HG03060 (cell line): ENCODE results near the gene OR4K2.
"Not testable (repeated sequence)": the region's sequence is repeated elsewhere in the genome, so short reads cannot be mapped to it uniquely, and the experiment has no call there.

Experiments used
- ATAC-seq: cut with Tn5 transposase; IDR thresholded peaks from one replicate; pipeline ENCODE4 v1.9.1; 2021; ENCODE audit warnings: low read depth, moderate number of reproducible peaks; ENCODE audit not compliant: unreplicated experiment

Gene OR4K2

GRCh38 chr14:19874842-19875241, at the start of gene OR4K2:
Gene OR4K2 (plus strand): TSS chr14:19875142. CDS start chr14:19876268, 1,126 bp downstream.
- no peak for ATAC-seq

DNA sequence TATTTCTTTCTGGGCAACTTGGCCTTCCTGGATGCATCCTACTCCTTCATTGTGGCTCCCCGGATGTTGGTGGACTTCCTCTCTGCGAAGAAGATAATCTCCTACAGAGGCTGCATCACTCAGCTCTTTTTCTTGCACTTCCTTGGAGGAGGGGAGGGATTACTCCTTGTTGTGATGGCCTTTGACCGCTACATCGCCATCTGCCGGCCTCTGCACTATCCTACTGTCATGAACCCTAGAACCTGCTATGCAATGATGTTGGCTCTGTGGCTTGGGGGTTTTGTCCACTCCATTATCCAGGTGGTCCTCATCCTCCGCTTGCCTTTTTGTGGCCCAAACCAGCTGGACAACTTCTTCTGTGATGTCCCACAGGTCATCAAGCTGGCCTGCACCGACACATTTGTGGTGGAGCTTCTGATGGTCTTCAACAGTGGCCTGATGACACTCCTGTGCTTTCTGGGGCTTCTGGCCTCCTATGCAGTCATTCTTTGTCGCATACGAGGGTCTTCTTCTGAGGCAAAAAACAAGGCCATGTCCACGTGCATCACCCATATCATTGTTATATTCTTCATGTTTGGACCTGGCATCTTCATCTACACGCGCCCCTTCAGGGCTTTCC, 47.2 kb upstream of the OR4K2 start:
- not testable (repeated sequence) for ATAC-seq

GRCh38 chr14:19828314-19828713, 46.6 kb upstream of the OR4K2 start:
- no peak for ATAC-seq

DNA sequence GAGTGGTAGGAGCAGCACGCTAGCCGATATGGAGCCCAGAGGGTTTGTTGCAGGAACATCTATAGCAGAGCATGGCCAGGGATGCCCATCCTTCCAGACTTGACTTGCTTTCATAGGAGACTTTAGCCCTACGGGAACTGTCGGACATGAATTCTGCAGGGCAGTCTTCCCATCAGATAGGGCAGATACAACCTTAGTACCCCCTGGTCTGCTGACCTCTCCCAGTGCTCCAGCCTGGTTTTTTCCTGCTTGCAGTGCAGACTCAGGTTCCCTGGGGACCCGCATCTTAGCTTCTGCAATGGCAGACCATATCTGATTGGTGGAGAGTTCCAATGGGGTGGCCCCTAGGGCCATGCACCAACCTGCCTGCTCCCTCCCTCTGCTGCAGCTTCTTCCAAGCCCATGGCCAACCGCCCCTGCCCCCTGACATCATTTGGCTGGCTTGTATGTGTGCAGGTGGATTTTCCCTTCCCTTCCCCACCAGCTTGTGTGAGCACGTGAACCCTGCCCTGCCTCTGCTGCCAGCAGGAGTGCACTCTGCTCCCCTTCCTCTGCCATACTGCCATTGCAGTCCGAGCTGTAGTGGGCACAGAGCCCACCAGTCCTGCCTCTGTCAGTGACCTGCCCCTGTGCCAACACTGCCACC, 40.6 kb upstream of the OR4K2 start:
- not testable (repeated sequence) for ATAC-seq

- ATAC-seq = no peak
Observed at GRCh38 chr14:19838433-19838832, 36.5 kb upstream of the OR4K2 start.

DNA sequence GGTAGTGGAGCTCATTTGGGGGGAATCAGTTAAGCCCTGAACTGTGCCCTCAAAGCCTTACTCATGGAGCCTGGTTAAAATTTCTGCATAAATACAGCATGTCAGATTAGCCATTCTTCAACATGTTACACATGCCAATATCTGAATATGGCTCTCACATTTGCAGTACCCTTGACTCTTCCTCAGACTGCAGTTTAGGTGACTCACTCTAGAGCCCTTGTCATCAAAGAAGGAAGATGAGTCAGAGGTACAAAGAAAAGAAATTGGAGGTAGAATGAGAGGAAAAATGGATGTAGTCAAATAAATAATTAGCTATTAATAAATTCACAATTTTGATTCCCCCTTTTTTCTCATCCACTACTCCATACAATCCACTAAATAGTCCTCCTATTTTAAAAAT, 23.6 kb upstream of the OR4K2 start:
- ATAC-seq = no peak

- not testable (repeated sequence) for ATAC-seq
Observed at GRCh38 chr14:19866061-19866669, 8.8 kb upstream of the OR4K2 start.

- ATAC-seq = no peak
Observed at GRCh38 chr14:19873178-19873577, 1.8 kb upstream of the OR4K2 start.

- ATAC-seq = no peak
Observed at GRCh38 chr14:19878029-19878642, 3.2 kb downstream of the OR4K2 start.

DNA sequence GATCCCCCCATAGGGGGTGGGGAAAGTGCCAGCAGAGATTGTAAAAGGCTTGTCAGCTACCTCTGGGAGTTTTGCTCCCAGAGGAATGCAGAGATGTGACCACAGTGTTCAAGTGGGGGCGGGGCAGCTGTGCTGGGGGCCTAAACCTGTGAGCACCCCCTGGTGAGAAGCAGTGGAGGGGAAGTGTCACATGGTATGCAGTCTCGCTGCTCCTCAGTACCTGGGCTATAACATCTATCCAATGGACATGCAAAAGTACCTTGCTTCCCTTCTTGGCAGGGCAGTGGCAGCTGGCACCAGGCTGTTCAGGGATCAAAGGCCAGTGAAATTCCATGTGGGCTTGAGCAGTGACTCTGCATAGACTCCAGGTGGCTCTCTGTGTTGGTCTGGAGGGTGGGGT, 20.3 kb downstream of the OR4K2 start:
- no peak for ATAC-seq

GRCh38 chr14:19900999-19901398, 26.1 kb downstream of the OR4K2 start:
- ATAC-seq = no peak

DNA sequence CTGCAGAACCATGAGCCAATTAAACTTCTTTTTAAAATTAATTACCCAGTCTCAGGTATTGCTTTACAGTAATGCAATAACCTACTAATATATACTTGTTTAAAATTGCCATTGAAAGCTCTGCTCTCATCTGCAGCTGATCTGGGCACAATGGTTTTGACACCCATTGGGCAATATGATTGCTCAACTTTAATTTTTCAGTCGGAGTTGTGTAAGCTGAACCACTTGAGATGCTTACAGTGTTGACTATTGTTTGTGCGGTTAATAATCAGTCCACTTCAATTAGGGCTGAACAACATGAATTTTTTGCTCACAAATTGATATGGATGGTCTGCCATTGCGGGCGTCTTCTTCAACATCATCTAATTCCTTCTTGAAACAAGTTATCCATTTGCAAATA, 27.5 kb downstream of the OR4K2 start:
- no peak for ATAC-seq

- ATAC-seq = no peak
Observed at GRCh38 chr14:19906665-19907064, 31.7 kb downstream of the OR4K2 start.

DNA sequence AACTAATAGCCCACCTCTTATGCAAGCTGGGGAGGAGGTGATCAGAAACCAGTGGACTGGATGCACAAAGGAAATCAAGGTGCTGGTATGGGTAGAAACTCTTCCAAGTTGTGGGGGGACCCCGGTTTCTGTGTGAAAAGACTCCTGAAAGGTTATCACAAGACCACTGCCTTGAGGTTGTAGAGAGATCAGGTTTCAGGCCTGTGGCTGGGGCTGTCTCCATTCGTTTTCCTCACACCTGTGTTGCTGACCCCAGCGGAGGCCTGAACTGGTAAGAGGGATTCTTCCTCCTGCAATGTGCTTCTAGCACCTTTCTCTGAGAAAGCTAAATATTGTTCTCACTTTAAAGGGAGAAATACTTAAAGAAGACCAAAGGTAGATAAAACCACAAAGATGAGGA, 36.2 kb downstream of the OR4K2 start:
- ATAC-seq = no peak

DNA sequence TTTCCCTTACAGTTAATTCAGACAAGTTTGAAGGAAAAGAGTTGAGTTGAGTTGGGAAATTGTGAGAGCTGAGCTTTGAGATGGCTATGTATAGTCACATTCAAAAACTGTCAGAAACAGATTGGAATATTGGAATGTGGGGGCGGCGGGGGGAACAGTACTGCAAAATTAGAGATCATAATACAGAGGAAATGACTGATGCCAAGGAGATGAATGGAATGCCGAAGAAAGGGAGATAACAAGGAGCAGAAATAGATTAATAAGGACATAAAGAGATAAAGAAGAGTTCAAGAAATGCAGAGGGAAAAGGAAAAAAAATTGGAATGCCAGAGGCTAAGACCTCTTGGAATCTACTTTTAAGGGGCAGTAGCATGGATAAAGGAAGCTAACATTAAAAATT, 42.3 kb downstream of the OR4K2 start:
- no peak for ATAC-seq

DNA sequence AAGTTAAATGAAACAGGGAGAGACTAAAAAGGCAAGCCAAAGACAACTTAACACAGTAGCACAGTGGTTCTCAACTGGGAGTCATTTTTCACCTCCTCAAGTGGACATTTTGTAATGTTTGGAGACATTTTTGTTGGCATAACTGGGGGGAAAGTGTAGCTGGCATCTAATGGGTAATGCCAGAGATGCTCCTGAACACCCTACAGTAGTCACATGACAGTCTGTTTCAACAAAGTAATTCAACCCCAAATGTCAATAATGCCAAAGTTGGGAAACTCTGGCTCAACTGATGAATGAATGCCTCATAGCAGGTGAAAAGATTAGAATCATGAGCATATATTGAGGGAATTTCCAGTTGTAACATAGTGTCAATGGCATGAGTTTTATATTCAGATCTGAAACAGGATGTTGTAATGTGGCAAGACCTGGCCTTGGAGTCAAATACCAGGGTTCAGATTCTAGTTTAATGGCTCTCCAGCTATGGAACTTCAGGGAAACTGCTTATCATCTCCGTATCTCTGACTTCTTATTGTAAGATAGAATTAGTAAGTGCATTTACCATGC, 43.1 kb downstream of the OR4K2 start:
- no peak for ATAC-seq

GRCh38 chr14:19918553-19919264, 43.8 kb downstream of the OR4K2 start:
- no peak for ATAC-seq

GRCh38 chr14:19920021-19920657, 45.2 kb downstream of the OR4K2 start, which contains the start of gene OR4K5:
Gene OR4K5 (plus strand): TSS chr14:19920607. CDS start chr14:19920607, 0 bp downstream.
- no peak for ATAC-seq

DNA sequence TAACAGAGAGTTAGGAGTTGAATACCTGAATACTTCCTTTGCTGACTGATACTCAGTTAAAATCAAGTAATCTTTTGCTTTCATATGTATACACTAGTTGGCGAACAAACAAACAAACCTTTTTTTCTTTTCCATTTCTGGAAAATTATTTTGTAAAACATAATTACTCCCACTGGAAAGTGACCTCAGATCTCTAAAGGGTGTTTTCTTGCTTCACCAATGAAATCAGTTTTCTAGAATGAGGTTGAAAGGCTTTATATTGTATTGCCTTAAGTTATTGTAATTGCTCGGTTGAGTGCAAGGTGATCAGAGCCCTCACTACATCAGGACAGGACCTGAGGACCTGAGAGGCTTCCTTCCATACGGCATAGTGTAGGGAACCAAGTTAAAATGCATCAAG, 55.7 kb downstream of the OR4K2 start, which contains the start of gene OR4K1:
TSS of gene OR4K1 (plus strand) at position 301 of the 400 bp plus-strand sequence. CDS start 4,750 bp downstream, outside the sequence.
- ATAC-seq = no peak
